GM12878 (cell line): Measurements from ENCODE around the gene ALB. TPM values are rescaled to one million over a fixed set of nuclear protein-coding genes. Genes with fewer than 3 reads are reported as not detected.

Source experiments
- ATAC-seq: fragments of 200-7000 bp; cut with Tn5 transposase; 3 replicates; pipeline ENCODE4 v1.9.1; 2020; ENCODE audit warnings: mild to moderate bottlenecking, moderate library complexity
- BruUV-seq: library from RNA; stranded (reverse); fragments of 400-500 nt; replicated peaks from 2 replicates; lab custom pipeline; 2021; lab: Mats Ljungman, UMichigan
- CTCF ChIA-PET: fragments of 300-600 bp; sonication (Branson Sonifier 250); formaldehyde crosslinking; extraction: SDS; loops from one replicate; lab custom pipeline; 2021; ENCODE audit warnings: inconsistent platforms; lab: Yijun Ruan, JAX
- POLR2A ChIA-PET: fragments of 350-600 bp; formaldehyde crosslinking; extraction: SDS; loops from one replicate; lab custom pipeline; 2021; ENCODE audit warnings: inconsistent platforms; lab: Charles Lee
- RAD21 ChIA-PET: fragments of 300-600 bp; sonication (Branson Sonifier 250); formaldehyde crosslinking; loops from one replicate; lab custom pipeline; 2023; ENCODE audit warnings: antibody characterized with exemption; ENCODE audit not compliant: unreplicated experiment; lab: Charles Lee
- SMC1A ChIA-PET: fragments of 300-600 bp; sonication (Branson Sonifier 250); formaldehyde crosslinking; loops from one replicate; lab custom pipeline; 2023; ENCODE audit not compliant: unreplicated experiment, uncharacterized antibody; lab: Charles Lee
- DNase-seq: peaks from one replicate; pipeline ENCODE4 v3.0.0-alpha.2; 2011; ENCODE audit warnings: low read depth, low spot score
- FAIRE-seq: peaks from 3 replicates; lab custom pipeline; 2011; peaks lifted over from hg19 to GRCh38; lab: Jason Lieb, UNC
- H2AFZ ChIP-seq: 2 replicates; pipeline ENCODE4 v1.6.0; 2011; ENCODE audit warnings: low read depth, low read length, control low read depth; ENCODE audit not compliant: control insufficient read depth
- H3K27ac ChIP-seq: 2 replicates; pipeline ENCODE4 v1.5.1; 2011; ENCODE audit warnings: control low read depth; ENCODE audit not compliant: control insufficient read depth, insufficient read depth
- H3K27me3 ChIP-seq, 2 experiments: replicated peaks in 1 of 2; 2 replicates each; pipeline versions ENCODE4 v1.6.0 to v1.6.1; 2011; ENCODE audit warnings: low read length in 1 of 2; ENCODE audit not compliant: control insufficient read depth in 2 of 2, insufficient read depth in 2 of 2
- H3K36me3 ChIP-seq, 2 experiments: 2 replicates each; pipeline ENCODE4 v1.5.1; 2011; ENCODE audit warnings: low read length in 1 of 2; ENCODE audit not compliant: control insufficient read depth in 2 of 2, insufficient read depth in 2 of 2
- H3K4me1 ChIP-seq: 2 replicates; pipeline ENCODE4 v1.6.1; 2011; ENCODE audit warnings: mild to moderate bottlenecking, low read length, moderate library complexity, mixed read lengths; ENCODE audit not compliant: control insufficient read depth, insufficient read depth
- H3K4me2 ChIP-seq: 2 replicates; pipeline ENCODE4 v1.6.0; 2011; ENCODE audit warnings: control low read depth; ENCODE audit not compliant: control insufficient read depth, insufficient read depth
- H3K4me3 ChIP-seq: fragments of 200-600 bp; sonication (generic); 2 replicates; pipeline ENCODE4 v1.5.1; 2016
- H3K79me2 ChIP-seq: 2 replicates; pipeline ENCODE4 v1.6.0; 2011; ENCODE audit warnings: low read length; ENCODE audit not compliant: control insufficient read depth, insufficient read depth
- H3K9ac ChIP-seq: 2 replicates; pipeline ENCODE4 v1.8.0; 2011; ENCODE audit warnings: low read length, control low read depth, mixed read lengths; ENCODE audit not compliant: control insufficient read depth, insufficient read depth
- H3K9me3 ChIP-seq: replicated peaks from 3 replicates; pipeline ENCODE4 v1.5.1; 2011; ENCODE audit warnings: mild to moderate bottlenecking, low read length; ENCODE audit not compliant: control insufficient read depth, insufficient read depth
- H4K20me1 ChIP-seq: 2 replicates; pipeline ENCODE4 v1.6.0; 2011; ENCODE audit not compliant: control insufficient read depth, insufficient read depth
- ASH2L ChIP-seq: fragments of 300-600, 200-600 bp; sonication (generic); IDR thresholded peaks from 2 replicates; pipeline ENCODE4 v1.6.1; 2017; ENCODE audit warnings: low read depth, mild to moderate bottlenecking, borderline replicate concordance
- EP300 ChIP-seq, 2 experiments: fragments of 150-350 bp in 1 of 2; IDR thresholded peaks; 2 replicates each; pipeline ENCODE4 v1.6.1; 2011 to 2012; ENCODE audit warnings: low read depth in 2 of 2, low read length in 2 of 2, borderline replicate concordance in 1 of 2, improper control_type of control experiment in 1 of 2, inconsistent platforms in 1 of 2; ENCODE audit not compliant: control insufficient read depth in 1 of 2
- JUNB ChIP-seq: IDR thresholded peaks from 2 replicates; pipeline ENCODE4 v1.6.1; 2016; ENCODE audit warnings: antibody characterized with exemption, mild to moderate bottlenecking
- KDM1A ChIP-seq: fragments of 200-600 bp; sonication (generic); IDR thresholded peaks from 2 replicates; pipeline ENCODE4 v1.6.1; 2016; ENCODE audit warnings: borderline replicate concordance
- SP1 ChIP-seq: IDR thresholded peaks from one replicate; pipeline ENCODE4 v1.6.1; 2011; ENCODE audit warnings: low read depth, low read length
- STAT1 ChIP-seq: fragments of 450-650 bp; conservative IDR thresholded peaks from 2 replicates; pipeline ENCODE4 v1.6.1; 2014; ENCODE audit warnings: antibody characterized with exemption, mild to moderate bottlenecking
- ZBTB40 ChIP-seq: fragments of 450-650 bp; IDR thresholded peaks from 2 replicates; pipeline ENCODE4 v1.6.1; 2016; ENCODE audit warnings: mild to moderate bottlenecking, moderate library complexity, borderline replicate concordance
- WGBS: methylation state at CpG from one replicate; pipeline ENCODE4 v1.1.6; 2016; ENCODE audit warnings: low lambda C conversion rate; ENCODE audit not compliant: insufficient replicate concordance, insufficient coverage; ENCODE audit errors: missing lambda C conversion rate; 5-methylcytosine and 5-hydroxymethylcytosine counted together
- in situ Hi-C: fragments of 300-500 bp; cut with MboI; formaldehyde crosslinking; loops from 9 replicates; pipeline ENCODE4 v1.14.3; 2018; ENCODE audit warnings: mixed read lengths
- intact Hi-C: fragments of 100-400 bp; cut with micrococcal nuclease; formaldehyde crosslinking; loops from one replicate; pipeline ENCODE4 v1.14.2; 2022; ENCODE audit not compliant: unreplicated experiment
- polyA plus RNA-seq, 11 experiments: library from polyadenylated mRNA; depleted of rRNA in 4 of 11; unstranded in 6 of 11; stranded (reverse) in 5 of 11; fragments of >200 nt; fragmentation: Nextera tagmentation in 4 of 11; fragmentation: Illumina TruSeq in 1 of 11; extraction: Ambion mirVana in 4 of 11; extraction: Trizol in 1 of 11; gene quantifications; 1 replicate in 1 of 11; 2 replicates in 10 of 11; pipeline versions ENCODE4 v1.2.1 to v1.2.3, GENCODE V29; 2011 to 2016; ENCODE audit warnings: inconsistent platforms in 2 of 11, missing spikeins in 2 of 11, low read depth in 1 of 11
- total RNA-seq, 4 experiments: library from RNA; depleted of rRNA in 3 of 4; stranded (reverse); fragments of >200 nt in 3 of 4; fragmentation: Illumina TruSeq in 1 of 4; extraction: Trizol in 1 of 4; gene quantifications; 2 replicates each; pipeline versions ENCODE4 v1.2.1 to v1.2.3, GENCODE V29; 2013 to 2021

Gene ALB
- total and polyA plus RNA-seq, 10 of the 15 experiments (the other 5 are each of a cell fraction or from before 2014, with no cell fraction given): 0.05 to 29.0 TPM; not detected in 8

GRCh38 chr4:73436674-73437557, 32.8 kb downstream of the ALB start:
- no peak overlapping the region for H3K27ac ChIP-seq
- no peaks in the 10 kb centered on the region for H3K4me1 ChIP-seq
- intact Hi-C loops: no loop called here
- H4K20me1 ChIP-seq: no peaks in the 10 kb centered on the region
- ChIA-PET RAD21 (no interaction called here), POLR2A (no interaction called here), SMC1A (no interaction called here)
- H3K9ac ChIP-seq: no peak overlapping the region
- 10% methylated on average over 3 of the region's 3 CpGs for WGBS
- H3K27me3 ChIP-seq: no peaks in the 10 kb centered on the region
- in situ Hi-C loops: no loop called here
- DNase-seq: no peak
- TF ChIP-seq JUNB: no peak
- no peak for TF ChIP-seq ASH2L
- TF ChIP-seq SP1: no peak
- no peak for TF ChIP-seq ZBTB40
- TF ChIP-seq EP300 (IDR thresholded peaks at IDR 0.05; ENCODE audit: borderline replicate concordance in 1 of 2, control insufficient read depth in 1 of 2, low read depth in 2 of 2, low read length in 2 of 2): no peak
- TF ChIP-seq STAT1: no peak
- no peak for TF ChIP-seq KDM1A
- TF ChIP-seq, all 136 proteins: peak for 0
- no peaks in the 10 kb centered on the region for H3K36me3 ChIP-seq
- CTCF ChIA-PET: interaction anchor here (1.9 kb wide), 1 partner anchor 137 kb away, joined by 4 read pairs; no protein-coding TSS in a partner anchor
- no peak overlapping the region for H3K4me2 ChIP-seq
- no peaks in the 10 kb centered on the region for H3K79me2 ChIP-seq
- FAIRE-seq: no peak
- H2AFZ ChIP-seq: no peak overlapping the region
- no peak for ATAC-seq
- H3K9me3 ChIP-seq: no peaks in the 10 kb centered on the region
- H3K4me3 ChIP-seq: no peak overlapping the region
- BruUV-seq: no TSS peak
